Hematopoietic multipotent progenitor cell treated with erythropoietin and hydrocortisone succinate and interleukin-3 and kit ligand, for 4 days (in vitro differentiated cells): Measurements from ENCODE around the gene FIBCD1.
A peak's percentile ranks its signal among the peaks of the same experiment; 100 is the strongest.

ENCODE experiments used
- DNase-seq: peaks from one replicate; pipeline ENCODE4 v3.0.0-alpha.2; 2015

Gene FIBCD1

GRCh38 chr9:130893341-130894101 lies 45.5 kb downstream of the FIBCD1 start:
- peak; percentile 90 for DNase-seq

GRCh38 chr9:130892477-130893304 lies 46.4 kb downstream of the FIBCD1 start:
- DNase-seq: no peak

- no peak for DNase-seq
Observed at GRCh38 chr9:130891688-130892476, 47.2 kb downstream of the FIBCD1 start.

- no peak for DNase-seq
Observed at GRCh38 chr9:130890870-130891687, 48.0 kb downstream of the FIBCD1 start.

- no peak for DNase-seq
Observed at GRCh38 chr9:130890124-130890523, 48.9 kb downstream of the FIBCD1 start.

GRCh38 chr9:130888146-130888885 lies 50.7 kb downstream of the FIBCD1 start:
- no peak for DNase-seq

GRCh38 chr9:130887494-130888144 lies 51.4 kb downstream of the FIBCD1 start:
- no peak for DNase-seq

GRCh38 chr9:130886981-130887380 lies 52.1 kb downstream of the FIBCD1 start:
- DNase-seq: no peak

GRCh38 chr9:130885484-130886375 lies 53.3 kb downstream of the FIBCD1 start:
- DNase-seq: no peak

- DNase-seq: no peak
Observed at GRCh38 chr9:130884542-130885483, 54.2 kb downstream of the FIBCD1 start.

GRCh38 chr9:130884111-130884531 lies 54.9 kb downstream of the FIBCD1 start:
- DNase-seq: no peak

GRCh38 chr9:130883479-130883878 lies 55.6 kb downstream of the FIBCD1 start:
- no peak for DNase-seq

- DNase-seq: no peak
Observed at GRCh38 chr9:130882696-130883225, 56.3 kb downstream of the FIBCD1 start.

- no peak for DNase-seq
Observed at GRCh38 chr9:130881516-130881915, 57.5 kb downstream of the FIBCD1 start.

GRCh38 chr9:130880599-130881220 lies 58.3 kb downstream of the FIBCD1 start:
- DNase-seq: no peak

- no peak for DNase-seq
Observed at GRCh38 chr9:130879863-130880411, 59.1 kb downstream of the FIBCD1 start.

- no peak for DNase-seq
Observed at GRCh38 chr9:130878295-130878694, 60.8 kb downstream of the FIBCD1 start.

- no peak for DNase-seq
Observed at GRCh38 chr9:130877300-130877699, 61.7 kb downstream of the FIBCD1 start.
